HCT116 (cell line): Measurements from ENCODE around the gene TMEM178A. TPM values are rescaled to one million over a fixed set of nuclear protein-coding genes. Genes with fewer than 3 reads are reported as not detected.

Experiments
- ATAC-seq: fragments of 200-7000 bp; cut with Tn5 transposase; 2 replicates; pipeline ENCODE4 v1.9.1; 2020; ENCODE audit warnings: mild to moderate bottlenecking, moderate library complexity
- BruUV-seq: library from RNA; stranded (reverse); fragments of 400-500 nt; replicated peaks from 2 replicates; lab custom pipeline; 2021; lab: Mats Ljungman, UMichigan
- CTCF ChIA-PET: fragments of 300-600 bp; sonication (Branson Sonifier 250); formaldehyde crosslinking; loops from one replicate; lab custom pipeline; 2021; ENCODE audit warnings: antibody characterized with exemption; lab: Charles Lee
- POLR2A ChIA-PET: fragments of 300-600, 350-600 bp; sonication (Branson Sonifier 250); formaldehyde crosslinking; loops from one replicate; lab custom pipeline; 2021; ENCODE audit warnings: antibody characterized with exemption; lab: Charles Lee
- RAD21 ChIA-PET, 2 experiments: fragments of 300-600 bp; sonication (Branson Sonifier 250); formaldehyde crosslinking; loops; one replicate each; lab custom pipeline; 2023; ENCODE audit warnings: low total read pairs in 2 of 2; ENCODE audit not compliant: uncharacterized antibody in 2 of 2, unreplicated experiment in 2 of 2, low non-redundant PET in 1 of 2; lab: Charles Lee
- DNase-seq: peaks from one replicate; pipeline ENCODE4 v3.0.0-alpha.2; 2010; ENCODE audit warnings: low read depth, low spot score
- H2AFZ ChIP-seq: fragments of 200-600 bp; shearing (Covaris generic), sonication (generic); 2 replicates; pipeline ENCODE4 v1.6.1; 2017; ENCODE audit warnings: low read depth, mixed run types, mixed read lengths, antibody characterized with exemption, low read length; ENCODE audit not compliant: poor library complexity, severe bottlenecking
- H3K27ac ChIP-seq: 2 replicates; pipeline ENCODE4 v1.5.1; 2012; ENCODE audit warnings: low read depth, low read length
- H3K27me3 ChIP-seq: fragments of 200-600 bp; sonication (generic); 2 replicates; pipeline ENCODE4 v1.6.1; 2016; ENCODE audit warnings: mixed run types, low read length, mixed read lengths; ENCODE audit not compliant: insufficient read depth
- H3K36me3 ChIP-seq, 2 experiments: fragments of 200-500 bp in 1 of 2; fragments of 200-600 bp in 1 of 2; sonication (Bioruptor generic) in 1 of 2; sonication (generic) in 1 of 2; 2 replicates each; pipeline versions ENCODE4 v1.5.1 to v1.6.1; 2014 to 2016; ENCODE audit warnings: low read length in 2 of 2, inconsistent platforms in 1 of 2, mixed read lengths in 1 of 2, mixed run types in 1 of 2; ENCODE audit not compliant: insufficient read depth in 2 of 2, control insufficient read depth in 1 of 2
- H3K4me1 ChIP-seq, 2 experiments: fragments of 200-600 bp in 1 of 2; sonication (generic) in 1 of 2; 2 replicates each; pipeline versions ENCODE4 v1.5.1 to v1.6.1; 2012 to 2017; ENCODE audit warnings: low read length in 2 of 2, inconsistent platforms in 1 of 2, mild to moderate bottlenecking in 1 of 2, mixed read lengths in 1 of 2, mixed run types in 1 of 2, moderate library complexity in 1 of 2; ENCODE audit not compliant: insufficient read depth in 2 of 2, control insufficient read depth in 1 of 2
- H3K4me2 ChIP-seq: fragments of 200-600 bp; sonication (generic); 2 replicates; pipeline ENCODE4 v1.6.1; 2017; ENCODE audit warnings: mixed run types, low read length, mixed read lengths
- H3K4me3 ChIP-seq, 2 experiments: fragments of 200-600 bp in 1 of 2; sonication (generic) in 1 of 2; replicated peaks in 1 of 2; 2 replicates each; pipeline ENCODE4 v1.5.1; 2011 to 2016; ENCODE audit warnings: low read length in 2 of 2, control low read depth in 1 of 2, low read depth in 1 of 2, mild to moderate bottlenecking in 1 of 2, mixed read lengths in 1 of 2, mixed run types in 1 of 2
- H3K79me2 ChIP-seq: fragments of 200-600 bp; sonication (generic); 2 replicates; pipeline ENCODE4 v1.6.1; 2017; ENCODE audit warnings: mild to moderate bottlenecking, mixed run types, low read length, moderate library complexity, mixed read lengths; ENCODE audit not compliant: insufficient read depth
- H3K9ac ChIP-seq: fragments of 200-600 bp; sonication (generic); 2 replicates; pipeline ENCODE4 v1.6.1; 2016; ENCODE audit warnings: low read length, mixed read lengths
- H3K9me2 ChIP-seq: fragments of 200-600 bp; sonication (generic), shearing (Covaris generic); 2 replicates; pipeline ENCODE4 v1.6.1; 2017; ENCODE audit warnings: mixed run types, mild to moderate bottlenecking, moderate library complexity; ENCODE audit not compliant: insufficient read depth
- H3K9me3 ChIP-seq, 2 experiments: fragments of 200-500 bp in 1 of 2; fragments of 200-600 bp in 1 of 2; sonication (Bioruptor generic) in 1 of 2; sonication (generic) in 1 of 2; 2 replicates each; pipeline ENCODE4 v1.6.1; 2014 to 2017; ENCODE audit warnings: low read length in 2 of 2, mixed read lengths in 2 of 2, inconsistent platforms in 1 of 2, low read depth in 1 of 2, mild to moderate bottlenecking in 1 of 2, mixed run types in 1 of 2, moderate library complexity in 1 of 2; ENCODE audit not compliant: control insufficient read depth in 1 of 2, insufficient read depth in 1 of 2
- H4K20me1 ChIP-seq: fragments of 200-600 bp; sonication (generic), shearing (Covaris generic); 2 replicates; pipeline ENCODE4 v1.6.1; 2017; ENCODE audit warnings: mixed run types, mild to moderate bottlenecking, moderate library complexity; ENCODE audit not compliant: insufficient read depth
- CBX3 ChIP-seq: IDR thresholded peaks from 2 replicates; pipeline ENCODE4 v1.6.1; 2012; ENCODE audit warnings: low read depth
- EZH2 ChIP-seq: fragments of 200-600 bp; sonication (generic); IDR thresholded peaks from 2 replicates; pipeline ENCODE4 v1.6.1; 2017; ENCODE audit warnings: antibody characterized with exemption, mixed run types
- EZH2phosphoT487 ChIP-seq: fragments of 200-600 bp; IDR thresholded peaks from 2 replicates; pipeline ENCODE4 v1.6.1; 2018; ENCODE audit warnings: antibody characterized with exemption, borderline replicate concordance
- FOSL1 ChIP-seq: IDR thresholded peaks from 2 replicates; pipeline ENCODE4 v1.6.1; 2012; ENCODE audit warnings: low read depth
- POLR2A ChIP-seq: IDR thresholded peaks from 2 replicates; pipeline ENCODE4 v1.7.0; 2011; ENCODE audit warnings: borderline replicate concordance; ENCODE audit not compliant: insufficient read depth, insufficient read length; ENCODE audit errors: extremely low read depth
- POLR2AphosphoS5 ChIP-seq: IDR thresholded peaks from 2 replicates; pipeline ENCODE4 v1.6.1; 2011; ENCODE audit warnings: mild to moderate bottlenecking, low read depth, low read length, moderate library complexity
- RAD21 ChIP-seq: IDR thresholded peaks from 2 replicates; pipeline ENCODE4 v1.6.1; 2012; ENCODE audit warnings: low read depth, mild to moderate bottlenecking
- SIN3A ChIP-seq: IDR thresholded peaks from 2 replicates; pipeline ENCODE4 v1.6.1; 2012; ENCODE audit warnings: low read depth
- SP1 ChIP-seq: IDR thresholded peaks from 2 replicates; pipeline ENCODE4 v1.6.1; 2012; ENCODE audit warnings: low read depth
- TCF7L2 ChIP-seq: IDR thresholded peaks from 2 replicates; pipeline ENCODE4 v1.7.0; 2011; ENCODE audit warnings: borderline replicate concordance, inconsistent platforms; ENCODE audit not compliant: insufficient read depth, insufficient read length; ENCODE audit errors: extremely low read depth
- YY1 ChIP-seq: IDR thresholded peaks from 2 replicates; pipeline ENCODE4 v1.6.1; 2011; ENCODE audit warnings: low read length, low read depth, moderate library complexity, mild to moderate bottlenecking; ENCODE audit not compliant: insufficient replicate concordance; ENCODE audit errors: extremely low read depth
- ZFX ChIP-seq: fragments of 450-650 bp; IDR thresholded peaks from 2 replicates; pipeline ENCODE4 v1.6.1; 2017
- ZNF274 ChIP-seq: fragments of 200-500 bp; sonication (Bioruptor generic); IDR thresholded peaks from 2 replicates; pipeline ENCODE4 v1.6.1; 2014; ENCODE audit warnings: mild to moderate bottlenecking, low read depth, low read length, inconsistent platforms
- intact Hi-C: fragments of 100-400 bp; cut with micrococcal nuclease; formaldehyde crosslinking; loops from 2 replicates; pipeline ENCODE4 v1.10.0; 2022
- total RNA-seq: library from RNA; stranded (reverse); gene quantifications from one replicate; pipeline ENCODE4 v1.2.1, GENCODE V29; 2021; ENCODE audit not compliant: unreplicated experiment
- TF ChIP-seq, protein P1 (sequence below): IDR thresholded peaks from 2 replicates; pipeline ENCODE4 v1.6.1; 2012; ENCODE audit warnings: low read depth
- TF ChIP-seq, protein P2 (sequence below), 3 experiments: fragments of 200-600 bp in 1 of 3; sonication (generic) in 1 of 3; IDR thresholded peaks in 2 of 3; conservative IDR thresholded peaks in 1 of 3; 2 replicates each; pipeline ENCODE4 v1.5.1; 2012 to 2017; ENCODE audit warnings: low read depth in 2 of 3, low read length in 2 of 3, antibody characterized with exemption in 1 of 3, borderline replicate concordance in 1 of 3, control low read depth in 1 of 3, mild to moderate bottlenecking in 1 of 3, mixed read lengths in 1 of 3, mixed run types in 1 of 3, moderate library complexity in 1 of 3; ENCODE audit not compliant: insufficient read depth in 1 of 3
- TF ChIP-seq, protein P3 (sequence below): IDR thresholded peaks from 2 replicates; pipeline ENCODE4 v1.6.1; 2011; ENCODE audit warnings: mild to moderate bottlenecking, low read length, moderate library complexity; ENCODE audit not compliant: insufficient replicate concordance; ENCODE audit errors: extremely low read depth
- TF ChIP-seq, protein P4 (sequence below): IDR thresholded peaks from 2 replicates; pipeline ENCODE4 v1.6.1; 2012
- TF ChIP-seq, protein P5 (sequence below): IDR thresholded peaks from 2 replicates; pipeline ENCODE4 v1.6.1; 2012

TMEM178A gene
- total RNA-seq, 1 experiment from 2014 or later: 1.3 TPM

DNA sequence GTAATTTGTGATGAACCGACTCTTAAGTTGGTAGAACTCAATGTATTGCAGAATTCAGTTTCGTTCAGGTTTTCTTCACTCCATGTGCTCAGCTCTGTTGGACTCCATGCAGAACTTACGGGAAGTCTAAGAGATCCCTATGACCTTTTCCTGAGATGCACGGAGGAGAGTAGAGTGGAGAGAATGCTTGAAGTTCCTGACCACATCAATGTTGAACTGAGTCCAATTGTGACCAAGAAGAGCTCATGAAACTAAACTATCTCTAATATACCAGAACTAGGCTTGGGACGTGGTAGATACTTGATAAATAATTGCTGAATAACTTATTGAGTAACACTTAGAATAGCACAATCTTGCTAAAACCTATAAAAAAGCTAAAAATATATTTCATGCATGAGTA, 47.2 kb downstream of the TMEM178A start (continued):
- no peak for TF ChIP-seq FOSL1

DNA sequence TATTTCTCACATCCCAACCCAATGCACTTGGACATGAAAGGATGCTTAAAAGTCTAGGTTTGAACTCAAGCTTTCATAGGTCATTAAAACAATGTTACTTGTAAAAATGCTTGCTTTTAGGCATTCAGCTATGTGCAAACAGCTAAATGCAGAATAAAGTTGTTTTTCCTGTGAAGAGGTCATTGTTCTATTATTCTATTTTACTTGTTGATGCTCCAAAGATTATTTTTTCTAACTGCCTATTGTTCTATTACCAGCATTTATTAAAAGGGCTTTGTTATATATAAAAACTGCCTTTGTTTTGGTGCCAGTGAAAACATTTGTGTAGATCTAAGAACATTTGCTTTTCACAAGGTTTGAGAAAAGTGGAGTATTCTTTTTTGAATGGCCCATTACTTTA, 49.4 kb downstream of the TMEM178A start:
- Histone ChIP-seq H3K27ac (no peak overlapping the region), H3K4me2 (no peak overlapping the region), H2AFZ (no peak overlapping the region), H3K4me1 (no peaks in the 10 kb centered on the region), H3K27me3 (no peaks in the 10 kb centered on the region), H3K4me3 (no peak overlapping the region), H3K9me2 (no peaks in the 10 kb centered on the region), H3K9me3 (no peaks in the 10 kb centered on the region)
- ATAC-seq: no peak
- CTCF ChIA-PET: interaction anchor here (2.3 kb wide), 1 partner anchor 14 kb away, joined by 9 read pairs; no protein-coding TSS in a partner anchor
- no peak for DNase-seq
- RAD21 ChIA-PET: no interaction called here
- POLR2A ChIA-PET: no interaction called here
- BruUV-seq: no TSS peak
- TF ChIP-seq EZH2 (no peak), ZNF274 (no peak), SP1 (no peak), POLR2A (no peak), EZH2phosphoT487 (no peak), POLR2AphosphoS5 (no peak), RAD21 (no peak), ZFX (no peak), YY1 (no peak), CBX3 (no peak), FOSL1 (no peak), SIN3A (no peak), TCF7L2 (no peak)
- TF ChIP-seq, protein P1, sequence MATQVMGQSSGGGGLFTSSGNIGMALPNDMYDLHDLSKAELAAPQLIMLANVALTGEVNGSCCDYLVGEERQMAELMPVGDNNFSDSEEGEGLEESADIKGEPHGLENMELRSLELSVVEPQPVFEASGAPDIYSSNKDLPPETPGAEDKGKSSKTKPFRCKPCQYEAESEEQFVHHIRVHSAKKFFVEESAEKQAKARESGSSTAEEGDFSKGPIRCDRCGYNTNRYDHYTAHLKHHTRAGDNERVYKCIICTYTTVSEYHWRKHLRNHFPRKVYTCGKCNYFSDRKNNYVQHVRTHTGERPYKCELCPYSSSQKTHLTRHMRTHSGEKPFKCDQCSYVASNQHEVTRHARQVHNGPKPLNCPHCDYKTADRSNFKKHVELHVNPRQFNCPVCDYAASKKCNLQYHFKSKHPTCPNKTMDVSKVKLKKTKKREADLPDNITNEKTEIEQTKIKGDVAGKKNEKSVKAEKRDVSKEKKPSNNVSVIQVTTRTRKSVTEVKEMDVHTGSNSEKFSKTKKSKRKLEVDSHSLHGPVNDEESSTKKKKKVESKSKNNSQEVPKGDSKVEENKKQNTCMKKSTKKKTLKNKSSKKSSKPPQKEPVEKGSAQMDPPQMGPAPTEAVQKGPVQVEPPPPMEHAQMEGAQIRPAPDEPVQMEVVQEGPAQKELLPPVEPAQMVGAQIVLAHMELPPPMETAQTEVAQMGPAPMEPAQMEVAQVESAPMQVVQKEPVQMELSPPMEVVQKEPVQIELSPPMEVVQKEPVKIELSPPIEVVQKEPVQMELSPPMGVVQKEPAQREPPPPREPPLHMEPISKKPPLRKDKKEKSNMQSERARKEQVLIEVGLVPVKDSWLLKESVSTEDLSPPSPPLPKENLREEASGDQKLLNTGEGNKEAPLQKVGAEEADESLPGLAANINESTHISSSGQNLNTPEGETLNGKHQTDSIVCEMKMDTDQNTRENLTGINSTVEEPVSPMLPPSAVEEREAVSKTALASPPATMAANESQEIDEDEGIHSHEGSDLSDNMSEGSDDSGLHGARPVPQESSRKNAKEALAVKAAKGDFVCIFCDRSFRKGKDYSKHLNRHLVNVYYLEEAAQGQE: no peak
- TF ChIP-seq, protein P2, sequence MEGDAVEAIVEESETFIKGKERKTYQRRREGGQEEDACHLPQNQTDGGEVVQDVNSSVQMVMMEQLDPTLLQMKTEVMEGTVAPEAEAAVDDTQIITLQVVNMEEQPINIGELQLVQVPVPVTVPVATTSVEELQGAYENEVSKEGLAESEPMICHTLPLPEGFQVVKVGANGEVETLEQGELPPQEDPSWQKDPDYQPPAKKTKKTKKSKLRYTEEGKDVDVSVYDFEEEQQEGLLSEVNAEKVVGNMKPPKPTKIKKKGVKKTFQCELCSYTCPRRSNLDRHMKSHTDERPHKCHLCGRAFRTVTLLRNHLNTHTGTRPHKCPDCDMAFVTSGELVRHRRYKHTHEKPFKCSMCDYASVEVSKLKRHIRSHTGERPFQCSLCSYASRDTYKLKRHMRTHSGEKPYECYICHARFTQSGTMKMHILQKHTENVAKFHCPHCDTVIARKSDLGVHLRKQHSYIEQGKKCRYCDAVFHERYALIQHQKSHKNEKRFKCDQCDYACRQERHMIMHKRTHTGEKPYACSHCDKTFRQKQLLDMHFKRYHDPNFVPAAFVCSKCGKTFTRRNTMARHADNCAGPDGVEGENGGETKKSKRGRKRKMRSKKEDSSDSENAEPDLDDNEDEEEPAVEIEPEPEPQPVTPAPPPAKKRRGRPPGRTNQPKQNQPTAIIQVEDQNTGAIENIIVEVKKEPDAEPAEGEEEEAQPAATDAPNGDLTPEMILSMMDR (IDR thresholded peaks at IDR 0.05 in 2 of 3, conservative IDR thresholded peaks at IDR 0.05 in 1 of 3; ENCODE audit: borderline replicate concordance in 1 of 3, insufficient read depth in 1 of 3, low read depth in 2 of 3, low read length in 2 of 3): no peak
- TF ChIP-seq, protein P3, sequence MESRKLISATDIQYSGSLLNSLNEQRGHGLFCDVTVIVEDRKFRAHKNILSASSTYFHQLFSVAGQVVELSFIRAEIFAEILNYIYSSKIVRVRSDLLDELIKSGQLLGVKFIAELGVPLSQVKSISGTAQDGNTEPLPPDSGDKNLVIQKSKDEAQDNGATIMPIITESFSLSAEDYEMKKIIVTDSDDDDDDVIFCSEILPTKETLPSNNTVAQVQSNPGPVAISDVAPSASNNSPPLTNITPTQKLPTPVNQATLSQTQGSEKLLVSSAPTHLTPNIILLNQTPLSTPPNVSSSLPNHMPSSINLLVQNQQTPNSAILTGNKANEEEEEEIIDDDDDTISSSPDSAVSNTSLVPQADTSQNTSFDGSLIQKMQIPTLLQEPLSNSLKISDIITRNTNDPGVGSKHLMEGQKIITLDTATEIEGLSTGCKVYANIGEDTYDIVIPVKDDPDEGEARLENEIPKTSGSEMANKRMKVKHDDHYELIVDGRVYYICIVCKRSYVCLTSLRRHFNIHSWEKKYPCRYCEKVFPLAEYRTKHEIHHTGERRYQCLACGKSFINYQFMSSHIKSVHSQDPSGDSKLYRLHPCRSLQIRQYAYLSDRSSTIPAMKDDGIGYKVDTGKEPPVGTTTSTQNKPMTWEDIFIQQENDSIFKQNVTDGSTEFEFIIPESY: no peak
- TF ChIP-seq, protein P4, sequence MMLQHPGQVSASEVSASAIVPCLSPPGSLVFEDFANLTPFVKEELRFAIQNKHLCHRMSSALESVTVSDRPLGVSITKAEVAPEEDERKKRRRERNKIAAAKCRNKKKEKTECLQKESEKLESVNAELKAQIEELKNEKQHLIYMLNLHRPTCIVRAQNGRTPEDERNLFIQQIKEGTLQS: no peak
- TF ChIP-seq, protein P5, sequence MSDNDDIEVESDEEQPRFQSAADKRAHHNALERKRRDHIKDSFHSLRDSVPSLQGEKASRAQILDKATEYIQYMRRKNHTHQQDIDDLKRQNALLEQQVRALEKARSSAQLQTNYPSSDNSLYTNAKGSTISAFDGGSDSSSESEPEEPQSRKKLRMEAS: no peak
- TF ChIP-seq, all 23 proteins: peak for 0
- no peaks in the 10 kb centered on the region for H3K36me3 ChIP-seq
- intact Hi-C loops: no loop called here
- no peaks in the 10 kb centered on the region for H4K20me1 ChIP-seq
- H3K79me2 ChIP-seq: no peaks in the 10 kb centered on the region
- H3K9ac ChIP-seq: no peak overlapping the region
